ENCODE results near the gene ATAD3B.
"Not testable (repeated sequence)": the region's sequence is repeated elsewhere in the genome, so short reads cannot be mapped to it uniquely, and the experiment has no call there.

The ATAD3B gene

GRCh38 chr1:1477206-1477605 is 5.6 kb downstream of the ATAD3B start:
- TF ChIP-seq CTCF (IDR thresholded peaks at IDR 0.05; ENCODE audit: extremely low read depth, missing control alignments): no peak
- no peak for DNase-seq (ENCODE audit: low spot score)

GRCh38 chr1:1479547-1480487 is 8.3 kb downstream of the ATAD3B start:
- no peak for DNase-seq (ENCODE audit: low spot score)
- TF ChIP-seq CTCF (IDR thresholded peaks at IDR 0.05; ENCODE audit: extremely low read depth, missing control alignments): no peak

- DNase-seq (ENCODE audit: low spot score): not testable (repeated sequence)
Measured at GRCh38 chr1:1480488-1480867, 8.9 kb downstream of the ATAD3B start.

GRCh38 chr1:1481811-1482210 is 10.2 kb downstream of the ATAD3B start:
- not testable (repeated sequence) for DNase-seq (ENCODE audit: low spot score)

- no peak for DNase-seq (ENCODE audit: low spot score)
- no peak for TF ChIP-seq CTCF (IDR thresholded peaks at IDR 0.05; ENCODE audit: extremely low read depth, missing control alignments)
Measured at GRCh38 chr1:1482856-1483255, 11.3 kb downstream of the ATAD3B start.

- DNase-seq (ENCODE audit: low spot score): no peak
- TF ChIP-seq CTCF (IDR thresholded peaks at IDR 0.05; ENCODE audit: extremely low read depth, missing control alignments): no peak
Measured at GRCh38 chr1:1483714-1484113, 12.1 kb downstream of the ATAD3B start.

GRCh38 chr1:1484976-1485750 is 13.6 kb downstream of the ATAD3B start:
- not testable (repeated sequence) for DNase-seq (ENCODE audit: low spot score)

GRCh38 chr1:1485755-1486317 is 14.3 kb downstream of the ATAD3B start:
- not testable (repeated sequence) for DNase-seq (ENCODE audit: low spot score)

- no peak for TF ChIP-seq CTCF (IDR thresholded peaks at IDR 0.05; ENCODE audit: extremely low read depth, missing control alignments)
- no peak for DNase-seq (ENCODE audit: low spot score)
Measured at GRCh38 chr1:1487701-1488100, 16.1 kb downstream of the ATAD3B start.

Measured in GM20000 (cell line).